ENCODE measurements around the gene MCHR1.

The MCHR1 gene

GRCh38 chr22:40705918-40706682 lies 26.8 kb downstream of the MCHR1 start:
- DNase-seq (ENCODE audit: low read depth): no peak
- H3K4me3 ChIP-seq (ENCODE audit: control insufficient read depth, low read depth, low read length): no peak overlapping the region
- TF ChIP-seq, protein P1, sequence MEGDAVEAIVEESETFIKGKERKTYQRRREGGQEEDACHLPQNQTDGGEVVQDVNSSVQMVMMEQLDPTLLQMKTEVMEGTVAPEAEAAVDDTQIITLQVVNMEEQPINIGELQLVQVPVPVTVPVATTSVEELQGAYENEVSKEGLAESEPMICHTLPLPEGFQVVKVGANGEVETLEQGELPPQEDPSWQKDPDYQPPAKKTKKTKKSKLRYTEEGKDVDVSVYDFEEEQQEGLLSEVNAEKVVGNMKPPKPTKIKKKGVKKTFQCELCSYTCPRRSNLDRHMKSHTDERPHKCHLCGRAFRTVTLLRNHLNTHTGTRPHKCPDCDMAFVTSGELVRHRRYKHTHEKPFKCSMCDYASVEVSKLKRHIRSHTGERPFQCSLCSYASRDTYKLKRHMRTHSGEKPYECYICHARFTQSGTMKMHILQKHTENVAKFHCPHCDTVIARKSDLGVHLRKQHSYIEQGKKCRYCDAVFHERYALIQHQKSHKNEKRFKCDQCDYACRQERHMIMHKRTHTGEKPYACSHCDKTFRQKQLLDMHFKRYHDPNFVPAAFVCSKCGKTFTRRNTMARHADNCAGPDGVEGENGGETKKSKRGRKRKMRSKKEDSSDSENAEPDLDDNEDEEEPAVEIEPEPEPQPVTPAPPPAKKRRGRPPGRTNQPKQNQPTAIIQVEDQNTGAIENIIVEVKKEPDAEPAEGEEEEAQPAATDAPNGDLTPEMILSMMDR (IDR thresholded peaks at IDR 0.05; ENCODE audit: control insufficient read depth, insufficient read depth, low read depth, low read length, missing control alignments): no peak

- no peak overlapping the region for H3K4me3 ChIP-seq (ENCODE audit: control insufficient read depth, low read depth, low read length)
- TF ChIP-seq, protein P1 (IDR thresholded peaks at IDR 0.05; ENCODE audit: control insufficient read depth, insufficient read depth, low read depth, low read length, missing control alignments): no peak
- DNase-seq (ENCODE audit: low read depth): no peak
Observed at GRCh38 chr22:40707154-40707553, 27.9 kb downstream of the MCHR1 start.

- TF ChIP-seq, protein P1 (IDR thresholded peaks at IDR 0.05; ENCODE audit: control insufficient read depth, insufficient read depth, low read depth, low read length, missing control alignments): no peak
- no peak overlapping the region for H3K4me3 ChIP-seq (ENCODE audit: control insufficient read depth, low read depth, low read length)
- no peak for DNase-seq (ENCODE audit: low read depth)
Observed at GRCh38 chr22:40708177-40708576, 28.9 kb downstream of the MCHR1 start.

GRCh38 chr22:40709752-40710413 lies 30.6 kb downstream of the MCHR1 start:
- no peak for DNase-seq (ENCODE audit: low read depth)

DNA sequence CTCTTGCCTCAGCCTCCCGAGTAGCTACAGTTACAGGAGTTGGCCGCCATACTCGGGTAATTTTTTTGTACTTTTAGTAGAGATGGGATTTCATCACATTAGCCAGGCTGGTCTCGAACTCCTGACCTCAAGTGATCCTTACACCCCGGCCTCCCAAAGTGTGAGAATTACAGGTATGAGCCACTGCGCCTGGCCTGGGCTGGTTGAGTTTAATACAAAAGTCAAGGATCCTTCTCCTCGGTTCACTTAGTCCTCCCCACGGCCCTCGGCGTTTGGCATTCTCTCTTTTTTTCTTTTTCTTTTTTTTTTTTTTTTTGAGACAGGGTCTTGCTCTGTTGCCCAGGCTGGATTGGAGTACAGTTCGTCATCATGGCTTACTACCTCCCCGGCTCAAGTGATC lies 33.0 kb downstream of the MCHR1 start:
- TF ChIP-seq, protein P1 (IDR thresholded peaks at IDR 0.05; ENCODE audit: control insufficient read depth, insufficient read depth, low read depth, low read length, missing control alignments): no peak
- DNase-seq (ENCODE audit: low read depth): no peak
- no peak overlapping the region for H3K4me3 ChIP-seq (ENCODE audit: control insufficient read depth, low read depth, low read length)

More at GRCh38 chr22:40709752-40710413, 30.6 kb downstream of the MCHR1 start:
- H3K4me3 ChIP-seq (ENCODE audit: control insufficient read depth, low read depth, low read length): no peak overlapping the region
- TF ChIP-seq, protein P1 (IDR thresholded peaks at IDR 0.05; ENCODE audit: control insufficient read depth, insufficient read depth, low read depth, low read length, missing control alignments): no peak

DNA sequence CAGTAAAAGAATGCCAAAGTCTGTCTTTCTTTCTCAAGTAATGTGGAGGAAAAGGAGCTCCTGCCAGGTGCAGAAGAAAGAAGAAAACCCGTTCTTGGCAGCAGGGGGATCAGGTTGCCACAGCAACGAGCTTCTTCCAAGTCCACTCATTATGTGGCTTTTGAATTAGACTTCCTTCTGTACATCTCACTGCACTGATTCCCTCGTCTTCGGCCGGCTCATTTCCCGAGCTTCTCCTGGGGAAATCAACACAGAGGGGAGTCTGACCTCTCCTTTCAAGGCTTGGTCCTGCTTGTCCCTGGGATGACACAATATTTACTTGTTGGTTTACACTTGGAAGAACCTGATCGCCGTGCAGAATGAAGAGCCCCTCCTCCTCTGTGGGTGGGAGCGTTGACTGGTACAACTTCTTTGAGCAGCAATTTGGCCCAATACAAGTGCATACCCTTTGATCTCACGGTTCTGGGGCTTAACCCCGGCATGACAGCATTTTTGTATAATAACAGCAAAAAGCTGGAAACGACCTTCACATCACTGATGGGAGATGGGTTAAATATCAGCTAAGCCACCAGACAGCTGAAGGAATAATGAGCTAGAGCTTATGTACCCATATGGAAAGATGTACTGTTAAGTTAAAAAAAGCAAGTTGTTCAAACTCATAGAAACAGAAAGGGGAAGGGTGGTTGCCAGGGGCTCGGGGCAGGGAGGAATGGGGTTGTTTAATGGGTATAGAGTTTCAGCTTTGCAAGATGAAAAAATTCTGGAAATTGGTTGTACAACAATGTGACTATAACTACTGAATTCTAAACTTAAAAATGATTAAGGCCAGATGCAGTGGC lies 35.4 kb downstream of the MCHR1 start:
- TF ChIP-seq, protein P1 (IDR thresholded peaks at IDR 0.05; ENCODE audit: control insufficient read depth, insufficient read depth, low read depth, low read length, missing control alignments): no peak
- no peak overlapping the region for H3K4me3 ChIP-seq (ENCODE audit: control insufficient read depth, low read depth, low read length)
- DNase-seq (ENCODE audit: low read depth): no peak
